ENCODE data around the gene OAS2. TPM values are rescaled to one million over a fixed set of nuclear protein-coding genes. Genes with fewer than 3 reads are reported as not detected.

OAS2 gene
- total RNA-seq, 1 experiment from 2014 or later = 5.8 TPM

- BruUV-seq (replicated peaks) = no TSS peak
- H3K27me3 ChIP-seq (ENCODE audit: low read length) = peaks cover 32% of the 10 kb centered on the region
- no peaks in the 10 kb centered on the region for H3F3A ChIP-seq (ENCODE audit: low read length, unreplicated experiment)
- H3K9me3 ChIP-seq (ENCODE audit: low read length) = no peaks in the 10 kb centered on the region
- H2AFZ ChIP-seq (ENCODE audit: low read length) = peak overlapping the region; percentile 54; the same call in 1 of the 2 replicates
- no peaks in the 10 kb centered on the region for H4K20me1 ChIP-seq (ENCODE audit: low read length)
- H3K79me2 ChIP-seq (ENCODE audit: low read length) = no peaks in the 10 kb centered on the region
- TF ChIP-seq CTCF (conservative IDR thresholded peaks at IDR 0.05; ENCODE audit: low read depth, low read length) (peak; percentile 93), EZH2 (IDR thresholded peaks at IDR 0.05; ENCODE audit: low read length, unreplicated experiment) (no peak), EZH2phosphoT487 (IDR thresholded peaks at IDR 0.05; ENCODE audit: borderline replicate concordance, low read length) (no peak)
- ATAC-seq (peak; percentile 86), DNase-seq (peak; percentile 84)
- ChIA-PET CTCF (interaction anchor here (1.3 kb wide), 1 partner anchor 56 kb away, joined by 4 read pairs; no protein-coding TSS in a partner anchor), POLR2A (ENCODE audit: unreplicated experiment) (no interaction called here)
- H3K27ac ChIP-seq (ENCODE audit: low read length) = no peak overlapping the region
- H3K4me3 ChIP-seq (ENCODE audit: low read length) = no peak overlapping the region
- no peaks in the 10 kb centered on the region for H3K9me2 ChIP-seq (replicated peaks; ENCODE audit: low read length)
- no peaks in the 10 kb centered on the region for H3K36me3 ChIP-seq (ENCODE audit: low read depth, low read length)
- no peak overlapping the region for H3K4me2 ChIP-seq (ENCODE audit: low read length)
- intact Hi-C loops (cut with micrococcal nuclease) = loop anchor here (1.0 kb wide), 3 partner anchors 50 to 126 kb away; no protein-coding TSS in a partner anchor
- H3K9ac ChIP-seq (ENCODE audit: low read length) = no peak overlapping the region
- no peaks in the 10 kb centered on the region for H3K4me1 ChIP-seq (ENCODE audit: insufficient read depth, low read length)
Measured at GRCh38 chr12:113048716-113049127, 70.4 kb downstream of the OAS2 start.

GRCh38 chr12:113049976-113050742 is 71.8 kb downstream of the OAS2 start:
- TF ChIP-seq CTCF (conservative IDR thresholded peaks at IDR 0.05; ENCODE audit: low read depth, low read length) (peak; percentile 63), EZH2 (IDR thresholded peaks at IDR 0.05; ENCODE audit: low read length, unreplicated experiment) (no peak), EZH2phosphoT487 (IDR thresholded peaks at IDR 0.05; ENCODE audit: borderline replicate concordance, low read length) (no peak)
- Histone ChIP-seq H3K4me2 (ENCODE audit: low read length) (no peak overlapping the region), H3F3A (ENCODE audit: low read length, unreplicated experiment) (no peaks in the 10 kb centered on the region), H3K9me2 (replicated peaks; ENCODE audit: low read length) (no peaks in the 10 kb centered on the region), H3K4me1 (ENCODE audit: insufficient read depth, low read length) (no peaks in the 10 kb centered on the region), H3K9me3 (ENCODE audit: low read length) (no peaks in the 10 kb centered on the region), H4K20me1 (ENCODE audit: low read length) (no peaks in the 10 kb centered on the region), H2AFZ (ENCODE audit: low read length) (no peak overlapping the region), H3K4me3 (ENCODE audit: low read length) (no peak overlapping the region), H3K36me3 (ENCODE audit: low read depth, low read length) (no peaks in the 10 kb centered on the region), H3K27ac (ENCODE audit: low read length) (no peak overlapping the region), H3K9ac (ENCODE audit: low read length) (no peak overlapping the region), H3K79me2 (ENCODE audit: low read length) (no peaks in the 10 kb centered on the region), H3K27me3 (ENCODE audit: low read length) (peaks cover 44% of the 10 kb centered on the region)
- peak; percentile 36 for DNase-seq
- ChIA-PET CTCF (no interaction called here), POLR2A (ENCODE audit: unreplicated experiment) (no interaction called here)
- ATAC-seq = peak; percentile 66
- intact Hi-C loops (cut with micrococcal nuclease) = no loop called here
- no TSS peak for BruUV-seq (replicated peaks)

- Histone ChIP-seq H3K9me3 (ENCODE audit: low read length) (no peaks in the 10 kb centered on the region), H3K9ac (ENCODE audit: low read length) (no peak overlapping the region), H3K4me2 (ENCODE audit: low read length) (no peak overlapping the region), H2AFZ (ENCODE audit: low read length) (no peak overlapping the region), H3F3A (ENCODE audit: low read length, unreplicated experiment) (no peaks in the 10 kb centered on the region), H3K27me3 (ENCODE audit: low read length) (peaks cover 46% of the 10 kb centered on the region), H3K36me3 (ENCODE audit: low read depth, low read length) (no peaks in the 10 kb centered on the region), H3K4me1 (ENCODE audit: insufficient read depth, low read length) (no peaks in the 10 kb centered on the region), H3K79me2 (ENCODE audit: low read length) (no peaks in the 10 kb centered on the region), H3K4me3 (ENCODE audit: low read length) (no peak overlapping the region), H3K9me2 (replicated peaks; ENCODE audit: low read length) (no peaks in the 10 kb centered on the region), H4K20me1 (ENCODE audit: low read length) (no peaks in the 10 kb centered on the region), H3K27ac (ENCODE audit: low read length) (no peak overlapping the region)
- no peak for TF ChIP-seq EZH2 (IDR thresholded peaks at IDR 0.05; ENCODE audit: low read length, unreplicated experiment)
- TF ChIP-seq CTCF (conservative IDR thresholded peaks at IDR 0.05; ENCODE audit: low read depth, low read length) = no peak
- no peak for TF ChIP-seq EZH2phosphoT487 (IDR thresholded peaks at IDR 0.05; ENCODE audit: borderline replicate concordance, low read length)
- ATAC-seq = no peak
- no peak for DNase-seq
- BruUV-seq (replicated peaks) = no TSS peak
- intact Hi-C loops (cut with micrococcal nuclease) = no loop called here
- ChIA-PET CTCF (no interaction called here), POLR2A (ENCODE audit: unreplicated experiment) (no interaction called here)
Measured at GRCh38 chr12:113050795-113051194, 72.5 kb downstream of the OAS2 start.
